Endothelial cell of umbilical vein (primary cell): Measurements from ENCODE around the gene SUCLG2. TPM values are rescaled to one million over a fixed set of nuclear protein-coding genes. Genes with fewer than 3 reads are reported as not detected.

Source experiments
- BruUV-seq: library from RNA; stranded (reverse); fragments of 400-500 nt; replicated peaks from 2 replicates; lab custom pipeline; 2021; lab: Mats Ljungman, UMichigan
- CTCF ChIA-PET: fragments of 300-600, 350-600 bp; sonication (Branson Sonifier 250); formaldehyde crosslinking; loops from one replicate; lab custom pipeline; 2021; ENCODE audit warnings: antibody characterized with exemption, inconsistent platforms; lab: Charles Lee
- POLR2A ChIA-PET: fragments of 300-600, 350-600 bp; sonication (Branson Sonifier 250); formaldehyde crosslinking; loops from one replicate; lab custom pipeline; 2021; ENCODE audit warnings: antibody characterized with exemption, inconsistent platforms; lab: Charles Lee
- DNase-seq: peaks from one replicate; pipeline ENCODE4 v3.0.0-alpha.2; 2011; ENCODE audit warnings: low read depth, low spot score
- FAIRE-seq: peaks from 2 replicates; lab custom pipeline; 2011; peaks lifted over from hg19 to GRCh38; lab: Jason Lieb, UNC
- H2AFZ ChIP-seq: 2 replicates; pipeline ENCODE4 v1.6.0; 2012; ENCODE audit warnings: low read depth, low read length, control low read depth, inconsistent platforms
- H3K27ac ChIP-seq: 2 replicates; pipeline ENCODE4 v1.5.1; 2011; ENCODE audit warnings: low read depth, mild to moderate bottlenecking, control low read depth, low read length, moderate library complexity; ENCODE audit not compliant: insufficient read depth
- H3K27me3 ChIP-seq, 2 experiments: 2 replicates each; pipeline versions ENCODE4 v1.6.0 to v1.6.1; 2011; ENCODE audit warnings: low read length in 2 of 2, mixed read lengths in 1 of 2; ENCODE audit not compliant: control insufficient read depth in 2 of 2, insufficient read depth in 2 of 2
- H3K36me3 ChIP-seq, 2 experiments: 2 replicates in 1 of 2; 3 replicates in 1 of 2; pipeline ENCODE4 v1.5.1; 2011; ENCODE audit warnings: low read length in 2 of 2, mild to moderate bottlenecking in 1 of 2, moderate library complexity in 1 of 2; ENCODE audit not compliant: control insufficient read depth in 2 of 2, insufficient read depth in 2 of 2; ENCODE audit errors: extremely low read depth in 1 of 2
- H3K4me1 ChIP-seq: 3 replicates; pipeline ENCODE4 v1.5.1; 2011; ENCODE audit warnings: mild to moderate bottlenecking, low read length; ENCODE audit not compliant: control insufficient read depth, insufficient read depth; ENCODE audit errors: extremely low read depth
- H3K4me2 ChIP-seq: 2 replicates; pipeline ENCODE4 v1.6.1; 2011; ENCODE audit warnings: low read length, control low read depth, mixed read lengths; ENCODE audit not compliant: insufficient read depth
- H3K4me3 ChIP-seq, 3 experiments: fragments of 200-600 bp in 1 of 3; sonication (generic), shearing (Covaris generic) in 1 of 3; replicated peaks in 1 of 3; 2 replicates each; pipeline ENCODE4 v1.5.1; 2011 to 2016; ENCODE audit warnings: control low read depth in 3 of 3, low read length in 3 of 3, mild to moderate bottlenecking in 2 of 3, inconsistent platforms in 1 of 3, low read depth in 1 of 3, moderate library complexity in 1 of 3; ENCODE audit not compliant: insufficient read depth in 1 of 3
- H3K79me2 ChIP-seq: 2 replicates; pipeline ENCODE4 v1.6.0; 2012; ENCODE audit warnings: low read length, inconsistent platforms; ENCODE audit not compliant: control insufficient read depth, insufficient read depth
- H3K9ac ChIP-seq: replicated peaks from 2 replicates; pipeline ENCODE3; 2011; ENCODE audit warnings: low read length, control low read depth; ENCODE audit not compliant: insufficient read depth; ENCODE audit errors: extremely low read depth
- H3K9me1 ChIP-seq: replicated peaks from 3 replicates; pipeline ENCODE4 v1.6.0; 2011; ENCODE audit warnings: mild to moderate bottlenecking, low read length; ENCODE audit not compliant: control insufficient read depth, insufficient read depth; ENCODE audit errors: extremely low read depth
- H3K9me3 ChIP-seq: replicated peaks from 2 replicates; pipeline ENCODE4 v1.5.1; 2012; ENCODE audit warnings: low read length, inconsistent platforms; ENCODE audit not compliant: control insufficient read depth, insufficient read depth
- H4K20me1 ChIP-seq: replicated peaks from 2 replicates; pipeline ENCODE3; 2011; ENCODE audit warnings: mild to moderate bottlenecking, low read length; ENCODE audit not compliant: control insufficient read depth, insufficient read depth; ENCODE audit errors: extremely low read depth
- EZH2 ChIP-seq: IDR thresholded peaks from 2 replicates; pipeline ENCODE4 v1.6.1; 2012; ENCODE audit warnings: borderline replicate concordance, low read depth, mild to moderate bottlenecking, moderate library complexity, low read length, inconsistent platforms; ENCODE audit not compliant: severe bottlenecking
- FOS ChIP-seq: IDR thresholded peaks from 2 replicates; pipeline ENCODE4 v1.6.1; 2011; ENCODE audit warnings: mild to moderate bottlenecking, low read length, moderate library complexity, borderline replicate concordance; ENCODE audit not compliant: insufficient read depth
- GATA2 ChIP-seq: IDR thresholded peaks from 2 replicates; pipeline ENCODE4 v1.7.0; 2011; ENCODE audit warnings: low read depth, mild to moderate bottlenecking, moderate library complexity, mixed read lengths, low read length; ENCODE audit not compliant: insufficient read length, insufficient read depth
- JUN ChIP-seq: IDR thresholded peaks from 2 replicates; pipeline ENCODE4 v1.6.1; 2011; ENCODE audit warnings: borderline replicate concordance, low read depth; ENCODE audit not compliant: insufficient read length, insufficient read depth
- MAX ChIP-seq: IDR thresholded peaks from 2 replicates; pipeline ENCODE4 v1.6.1; 2011; ENCODE audit not compliant: insufficient read depth, insufficient read length
- MYC ChIP-seq: IDR thresholded peaks from one replicate; pipeline ENCODE4 v1.6.1; 2011; ENCODE audit warnings: mild to moderate bottlenecking, low read depth, low read length
- POLR2A ChIP-seq: IDR thresholded peaks from 2 replicates; pipeline ENCODE4 v1.6.1; 2012; ENCODE audit warnings: low read depth, mild to moderate bottlenecking, control low read depth, low read length
- POLR2AphosphoS5 ChIP-seq: IDR thresholded peaks from 2 replicates; pipeline ENCODE4 v1.6.1; 2012; ENCODE audit warnings: low read depth, mild to moderate bottlenecking, control low read depth, low read length, moderate library complexity; ENCODE audit not compliant: insufficient read depth
- dilution Hi-C: fragments of 300-500 bp; cut with MboI; formaldehyde crosslinking; loops from one replicate; pipeline ENCODE4 v1.15.0; 2019; ENCODE audit warnings: low sequenced_read_pairs; ENCODE audit not compliant: extremely low pct_ligation_motif_present
- intact Hi-C: fragments of 100-400 bp; cut with micrococcal nuclease; formaldehyde crosslinking; loops from one replicate; pipeline ENCODE4 v1.10.0; 2022
- polyA plus RNA-seq, 4 experiments: library from polyadenylated mRNA; depleted of rRNA in 3 of 4; stranded (reverse) in 3 of 4; unstranded in 1 of 4; fragments of >200 nt; gene quantifications; 2 replicates each; pipeline versions ENCODE4 v1.2.1 to v1.2.3, GENCODE V29; 2011 to 2012; ENCODE audit warnings: missing spikeins in 1 of 4
- total RNA-seq: library from RNA; stranded (reverse); gene quantifications from 2 replicates; pipeline ENCODE4 v1.2.3, GENCODE V29; 2021
- TF ChIP-seq, protein P1 (sequence below), 2 donors: IDR thresholded peaks; 1 replicate in 1 of 2; 2 replicates in 1 of 2; pipeline ENCODE4 v1.5.1; 2011; ENCODE audit warnings: low read length in 2 of 2, mild to moderate bottlenecking in 2 of 2, moderate library complexity in 2 of 2, control low read depth in 1 of 2, inconsistent platforms in 1 of 2, low read depth in 1 of 2; ENCODE audit not compliant: insufficient read depth in 1 of 2; ENCODE audit errors: extremely low read depth in 1 of 2

The SUCLG2 gene
- total and polyA plus RNA-seq, 2 donors (not counting 3 experiments of a cell fraction or from before 2014, with no cell fraction given): 8.1 to 38.3 TPM

DNA sequence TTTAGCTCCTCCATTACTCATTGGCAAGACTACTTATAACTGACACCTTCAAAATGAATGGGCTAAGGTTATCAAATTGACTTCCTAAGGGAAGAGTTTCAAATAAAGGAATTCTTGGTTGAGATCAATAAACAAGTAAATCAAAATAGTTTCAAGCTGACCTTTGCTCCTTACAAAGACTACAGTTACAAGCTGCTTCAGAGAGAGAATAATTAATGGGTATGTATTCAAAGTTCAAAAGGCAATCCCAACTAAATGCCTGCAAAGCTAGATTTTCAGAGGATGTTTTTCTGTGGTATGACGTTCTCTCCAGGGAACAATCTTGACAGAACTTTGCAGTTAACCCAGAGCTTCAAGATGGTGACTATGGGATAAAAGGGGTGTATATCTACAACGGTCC lies 153.7 kb downstream of the SUCLG2 start:
- POLR2A ChIA-PET: no interaction called here
- CTCF ChIA-PET: interaction anchor here (1.0 to 1.7 kb wide), 2 partner anchors 11 to 15 kb away, joined by 3 read pairs; no protein-coding TSS in a partner anchor
- Histone ChIP-seq H3K4me1 (no peaks in the 10 kb centered on the region), H3K4me2 (no peak overlapping the region), H3K9ac (no peak overlapping the region), H4K20me1 (no peaks in the 10 kb centered on the region), H3K79me2 (no peaks in the 10 kb centered on the region), H3K27me3 (no peaks in the 10 kb centered on the region), H3K4me3 (no peak overlapping the region), H3K9me3 (no peaks in the 10 kb centered on the region), H3K27ac (no peak overlapping the region), H2AFZ (no peak overlapping the region), H3K36me3 (no peaks in the 10 kb centered on the region), H3K9me1 (no peaks in the 10 kb centered on the region)
- BruUV-seq: no TSS peak
- no peak for TF ChIP-seq MAX
- no peak for TF ChIP-seq EZH2
- TF ChIP-seq GATA2: no peak
- TF ChIP-seq, protein P1, sequence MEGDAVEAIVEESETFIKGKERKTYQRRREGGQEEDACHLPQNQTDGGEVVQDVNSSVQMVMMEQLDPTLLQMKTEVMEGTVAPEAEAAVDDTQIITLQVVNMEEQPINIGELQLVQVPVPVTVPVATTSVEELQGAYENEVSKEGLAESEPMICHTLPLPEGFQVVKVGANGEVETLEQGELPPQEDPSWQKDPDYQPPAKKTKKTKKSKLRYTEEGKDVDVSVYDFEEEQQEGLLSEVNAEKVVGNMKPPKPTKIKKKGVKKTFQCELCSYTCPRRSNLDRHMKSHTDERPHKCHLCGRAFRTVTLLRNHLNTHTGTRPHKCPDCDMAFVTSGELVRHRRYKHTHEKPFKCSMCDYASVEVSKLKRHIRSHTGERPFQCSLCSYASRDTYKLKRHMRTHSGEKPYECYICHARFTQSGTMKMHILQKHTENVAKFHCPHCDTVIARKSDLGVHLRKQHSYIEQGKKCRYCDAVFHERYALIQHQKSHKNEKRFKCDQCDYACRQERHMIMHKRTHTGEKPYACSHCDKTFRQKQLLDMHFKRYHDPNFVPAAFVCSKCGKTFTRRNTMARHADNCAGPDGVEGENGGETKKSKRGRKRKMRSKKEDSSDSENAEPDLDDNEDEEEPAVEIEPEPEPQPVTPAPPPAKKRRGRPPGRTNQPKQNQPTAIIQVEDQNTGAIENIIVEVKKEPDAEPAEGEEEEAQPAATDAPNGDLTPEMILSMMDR (IDR thresholded peaks at IDR 0.05; ENCODE audit: extremely low read depth in 1 of 2, insufficient read depth in 1 of 2, low read depth in 1 of 2, low read length in 2 of 2): no peak
- no peak for TF ChIP-seq POLR2A
- TF ChIP-seq FOS: no peak
- TF ChIP-seq POLR2AphosphoS5: no peak
- TF ChIP-seq MYC: no peak
- no peak for TF ChIP-seq JUN
- DNase-seq (no peak), FAIRE-seq (no peak)
- dilution Hi-C loops (no loop called here), intact Hi-C loops (no loop called here)
